Small intestine (tissue), 7 donors: ENCODE data around the gene CMTM7. TPM values are rescaled to one million over a fixed set of nuclear protein-coding genes. Genes with fewer than 3 reads are reported as not detected.
A peak's percentile ranks its signal among the peaks of the same experiment; 100 is the strongest.

Source experiments
- DNase-seq, 2 donors: peaks; one replicate each; pipeline versions ENCODE4 v3.0.0 to v3.0.0-alpha.2; 2013
- FAIRE-seq: peaks from 2 replicates; lab custom pipeline; 2012; peaks lifted over from hg19 to GRCh38; lab: Jason Lieb, UNC
- H3K27ac ChIP-seq, 3 donors: one replicate each; pipeline ENCODE4 v1.5.1; 2013; ENCODE audit warnings: low read length in 2 of 3, mild to moderate bottlenecking in 2 of 3, control low read depth in 1 of 3, inconsistent platforms in 1 of 3, low read depth in 1 of 3, moderate library complexity in 1 of 3
- H3K27me3 ChIP-seq, 3 donors: one replicate each; pipeline ENCODE4 v1.6.1; 2013; ENCODE audit warnings: low read length in 3 of 3, inconsistent platforms in 1 of 3; ENCODE audit not compliant: control insufficient read depth in 3 of 3, insufficient read depth in 3 of 3
- H3K36me3 ChIP-seq, 3 donors: one replicate each; pipeline ENCODE4 v1.6.1; 2013; ENCODE audit warnings: low read length in 3 of 3, inconsistent platforms in 1 of 3, low read depth in 1 of 3, mild to moderate bottlenecking in 1 of 3, moderate library complexity in 1 of 3; ENCODE audit not compliant: control insufficient read depth in 3 of 3, insufficient read depth in 2 of 3
- H3K4me1 ChIP-seq, 3 donors: one replicate each; pipeline ENCODE4 v1.6.1; 2013; ENCODE audit warnings: low read length in 2 of 3, inconsistent platforms in 1 of 3, low read depth in 1 of 3, mild to moderate bottlenecking in 1 of 3, moderate library complexity in 1 of 3; ENCODE audit not compliant: control insufficient read depth in 3 of 3, insufficient read depth in 2 of 3
- H3K4me3 ChIP-seq, 3 donors: one replicate each; pipeline ENCODE4 v1.5.1; 2013; ENCODE audit warnings: low read length in 3 of 3, control low read depth in 1 of 3, inconsistent platforms in 1 of 3, low read depth in 1 of 3, mild to moderate bottlenecking in 1 of 3, moderate library complexity in 1 of 3
- H3K9me3 ChIP-seq, 2 donors: one replicate each; pipeline ENCODE4 v1.6.1; 2013; ENCODE audit warnings: low read depth in 1 of 2, low read length in 1 of 2; ENCODE audit not compliant: control insufficient read depth in 2 of 2, insufficient read depth in 1 of 2
- WGBS, 3 donors: extraction: QIAGEN DNeasy Blood & Tissue Kit; methylation state at CpG; one replicate each; pipeline ENCODE4 v1.1.7; 2013; 5-methylcytosine and 5-hydroxymethylcytosine counted together
- polyA plus RNA-seq, 4 donors: library from polyadenylated mRNA; stranded (reverse) in 3 of 4; unstranded in 1 of 4; fragments of 200-250 nt in 3 of 4; fragments of 120-200 nt in 1 of 4; gene quantifications; one replicate each; pipeline versions ENCODE4 v1.2.1 to v1.2.3, GENCODE V29; 2013
- donor health status: healthy with polysubstance abuse.
- donor health status: control.
- donor health status: control.
- donor health status: Bipolar disorder and iron deficiency.
- donor health status: healthy.

The CMTM7 gene
- polyA plus RNA-seq, 4 donors, result 2.0 to 8.2 (median 4.5) TPM

- Histone ChIP-seq H3K4me1 (no peaks in the 10 kb centered on the region), H3K27me3 (no peaks in the 10 kb centered on the region), H3K27ac (no peak overlapping the region), H3K36me3 (no peaks in the 10 kb centered on the region), H3K4me3 (no peak overlapping the region), H3K9me3 (no peaks in the 10 kb centered on the region)
- no peak for FAIRE-seq
- 62 to 68% (median 66%) methylated on average over 12 of the region's 12 CpGs for WGBS, 3 donors
- peak; percentile 81 to 83 for DNase-seq
Measured at GRCh38 chr3:32374788-32375595, 16.7 kb upstream of the CMTM7 start.

GRCh38 chr3:32375596-32375930 is 16.1 kb upstream of the CMTM7 start:
- no peaks in the 10 kb centered on the region for H3K4me1 ChIP-seq
- WGBS, 3 donors, result 93 to 94% (median 94%) methylated on average over 5 of the region's 5 CpGs
- no peak for FAIRE-seq
- no peak for DNase-seq
- H3K27me3 ChIP-seq, result no peaks in the 10 kb centered on the region
- no peaks in the 10 kb centered on the region for H3K9me3 ChIP-seq
- H3K4me3 ChIP-seq, result no peak overlapping the region
- H3K27ac ChIP-seq, result no peak overlapping the region
- H3K36me3 ChIP-seq, result no peaks in the 10 kb centered on the region

GRCh38 chr3:32376115-32376514 is 15.5 kb upstream of the CMTM7 start:
- Histone ChIP-seq H3K36me3 (no peaks in the 10 kb centered on the region), H3K4me3 (no peak overlapping the region), H3K27me3 (no peaks in the 10 kb centered on the region), H3K4me1 (no peaks in the 10 kb centered on the region), H3K9me3 (no peaks in the 10 kb centered on the region), H3K27ac (no peak overlapping the region)
- FAIRE-seq (no peak), DNase-seq (no peak)
- 54 to 71% (median 55%) methylated on average over 2 of the region's 2 CpGs for WGBS, 3 donors

DNA sequence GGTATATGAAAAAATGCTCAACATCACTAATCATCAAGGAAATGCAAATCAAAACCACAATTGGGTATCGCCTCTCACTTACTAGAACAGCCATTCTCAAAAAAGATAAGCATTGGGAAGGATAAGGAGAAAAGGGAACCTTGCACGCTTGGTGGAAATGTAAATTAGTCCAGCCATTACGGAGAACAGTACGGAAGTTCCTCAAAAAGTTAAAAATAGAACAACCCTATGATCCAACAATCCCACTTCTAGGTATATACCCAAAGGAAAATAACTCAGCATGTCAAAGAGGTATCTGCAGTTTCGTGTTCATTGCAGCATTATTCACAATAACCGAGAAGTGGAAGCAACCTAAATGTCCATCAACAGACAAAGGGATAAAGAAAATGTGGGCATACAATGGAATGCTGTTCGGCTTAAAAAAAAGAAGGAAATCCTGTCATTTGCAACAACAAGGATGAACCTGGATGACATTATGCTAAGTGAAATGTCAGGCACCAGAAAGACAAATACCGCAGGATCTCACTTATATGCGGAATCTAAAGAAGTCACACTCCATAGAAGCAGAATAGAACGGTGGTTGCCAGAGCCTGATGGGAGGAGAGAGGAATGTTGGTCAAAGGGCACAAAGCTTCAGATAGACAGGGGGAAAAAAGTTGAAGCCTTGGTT is 11.7 kb upstream of the CMTM7 start:
- Histone ChIP-seq H3K27me3 (no peaks in the 10 kb centered on the region), H3K27ac (no peak overlapping the region), H3K9me3 (no peaks in the 10 kb centered on the region), H3K4me1 (no peaks in the 10 kb centered on the region), H3K4me3 (no peak overlapping the region), H3K36me3 (no peaks in the 10 kb centered on the region)
- no peak for FAIRE-seq
- DNase-seq, result peak in 1 of 2 donors; percentile 24
- WGBS, 3 donors, result 78 to 85% (median 80%) methylated on average over 10 of the region's 10 CpGs

- FAIRE-seq (no peak), DNase-seq (no peak)
- H3K4me3 ChIP-seq, result no peak overlapping the region
- H3K27me3 ChIP-seq, result no peaks in the 10 kb centered on the region
- no peaks in the 10 kb centered on the region for H3K36me3 ChIP-seq
- no peaks in the 10 kb centered on the region for H3K9me3 ChIP-seq
- no peaks in the 10 kb centered on the region for H3K4me1 ChIP-seq
- WGBS, 3 donors, result 84 to 89% (median 87%) methylated on average over 7 of the region's 7 CpGs
- no peak overlapping the region for H3K27ac ChIP-seq
Measured at GRCh38 chr3:32381922-32382321, 9.7 kb upstream of the CMTM7 start.

- DNase-seq, result no peak
- WGBS, 3 donors, result 76 to 90% (median 80%) methylated on average over 2 of the region's 2 CpGs
- H3K27ac ChIP-seq, result no peak overlapping the region
- FAIRE-seq, result no peak
- H3K36me3 ChIP-seq, result no peaks in the 10 kb centered on the region
- no peaks in the 10 kb centered on the region for H3K27me3 ChIP-seq
- no peak overlapping the region for H3K4me3 ChIP-seq
- H3K9me3 ChIP-seq, result no peaks in the 10 kb centered on the region
- no peaks in the 10 kb centered on the region for H3K4me1 ChIP-seq
Measured at GRCh38 chr3:32383136-32383711, 8.4 kb upstream of the CMTM7 start.

DNA sequence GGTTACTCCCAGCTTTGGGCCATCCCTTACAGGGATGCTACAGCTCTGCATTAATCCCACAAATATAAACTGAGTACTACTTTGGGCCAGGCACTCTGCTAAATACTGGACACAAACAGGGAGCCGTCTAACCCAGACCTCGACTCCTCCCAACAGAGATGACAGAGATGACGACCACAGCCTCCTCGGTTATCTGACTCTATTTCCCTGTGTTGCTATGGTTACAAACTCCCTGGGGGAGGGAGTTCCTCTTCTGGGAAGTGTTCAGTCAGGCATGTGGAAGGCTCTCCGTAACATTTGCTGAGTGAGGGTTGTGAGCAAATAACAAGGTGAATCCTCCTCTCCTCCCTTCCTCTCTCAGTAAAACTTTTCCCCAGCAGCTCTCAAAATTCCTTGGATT is 6.7 kb upstream of the CMTM7 start:
- no peak overlapping the region for H3K4me3 ChIP-seq
- no peaks in the 10 kb centered on the region for H3K27me3 ChIP-seq
- DNase-seq (no peak), FAIRE-seq (no peak)
- no peaks in the 10 kb centered on the region for H3K4me1 ChIP-seq
- H3K9me3 ChIP-seq, result no peaks in the 10 kb centered on the region
- WGBS, 3 donors, result 23 to 42% (median 37%) methylated on average over 5 of the region's 5 CpGs
- no peak overlapping the region for H3K27ac ChIP-seq
- no peaks in the 10 kb centered on the region for H3K36me3 ChIP-seq

- 89 to 94% (median 93%) methylated on average over 2 of the region's 2 CpGs for WGBS, 3 donors
Measured at GRCh38 chr3:32387512-32387911, 4.1 kb upstream of the CMTM7 start.

More at GRCh38 chr3:32387512-32387911, 4.1 kb upstream of the CMTM7 start:
- Histone ChIP-seq H3K27me3 (no peaks in the 10 kb centered on the region), H3K36me3 (no peaks in the 10 kb centered on the region), H3K4me3 (no peak overlapping the region), H3K27ac (no peak overlapping the region), H3K4me1 (peaks cover 0 to 5% (median 0%) of the 10 kb centered on the region in 3 donors), H3K9me3 (no peaks in the 10 kb centered on the region)
- FAIRE-seq (no peak), DNase-seq (no peak)
